H1 (cell line): ENCODE data around the gene MROH8. TPM values are rescaled to one million over a fixed set of nuclear protein-coding genes. Genes with fewer than 3 reads are reported as not detected.

Experiments used
- CTCF ChIA-PET: fragments of 300-600 bp; sonication (Branson Sonifier 250); formaldehyde crosslinking; loops from one replicate; lab custom pipeline; 2021; ENCODE audit not compliant: partially characterized antibody; lab: Charles Lee
- POLR2A ChIA-PET: fragments of 300-600 bp; sonication (Branson Sonifier 250); formaldehyde crosslinking; loops from one replicate; lab custom pipeline; 2021; ENCODE audit warnings: inconsistent platforms; ENCODE audit not compliant: partially characterized antibody; lab: Charles Lee
- DNase-seq, 2 experiments: peaks; one replicate each; pipeline versions ENCODE4 v3.0.0 to v3.0.0-alpha.2; 2010 to 2022; ENCODE audit warnings: low spot score in 2 of 2, low read depth in 1 of 2, mixed read lengths in 1 of 2
- FAIRE-seq: peaks from 2 replicates; lab custom pipeline; 2011; peaks lifted over from hg19 to GRCh38; lab: Jason Lieb, UNC
- H2AFZ ChIP-seq: 2 replicates; pipeline ENCODE4 v1.8.1; 2012; ENCODE audit warnings: low read length, inconsistent platforms
- H2AK5ac ChIP-seq: 2 replicates; pipeline ENCODE4 v1.6.1; 2013; ENCODE audit warnings: low read depth, low read length
- H2BK120ac ChIP-seq: replicated peaks from 2 replicates; pipeline ENCODE3; 2013; ENCODE audit warnings: low read depth, low read length, inconsistent platforms
- H2BK12ac ChIP-seq: 2 replicates; pipeline ENCODE4 v1.6.1; 2013; ENCODE audit warnings: low read depth, low read length
- H2BK15ac ChIP-seq: 2 replicates; pipeline ENCODE4 v1.6.1; 2013; ENCODE audit warnings: low read length
- H2BK20ac ChIP-seq: 2 replicates; pipeline ENCODE4 v1.6.1; 2013; ENCODE audit warnings: low read length
- H2BK5ac ChIP-seq: 2 replicates; pipeline ENCODE4 v1.6.1; 2013; ENCODE audit warnings: low read depth, low read length
- H3K14ac ChIP-seq: 2 replicates; pipeline ENCODE4 v1.6.1; 2013; ENCODE audit warnings: inconsistent platforms; ENCODE audit not compliant: insufficient read length
- H3K18ac ChIP-seq: 2 replicates; pipeline ENCODE4 v1.6.1; 2013; ENCODE audit warnings: low read length; ENCODE audit errors: extremely low read depth
- H3K23ac ChIP-seq: 2 replicates; pipeline ENCODE4 v1.6.1; 2013; ENCODE audit warnings: inconsistent platforms; ENCODE audit not compliant: insufficient read length
- H3K23me2 ChIP-seq: 2 replicates; pipeline ENCODE4 v1.6.1; 2013; ENCODE audit warnings: low read depth, low read length
- H3K27ac ChIP-seq: 2 replicates; pipeline ENCODE4 v1.6.1; 2011; ENCODE audit warnings: low read depth, low read length, inconsistent platforms
- H3K27me3 ChIP-seq, 4 experiments: replicated peaks in 1 of 4; 1 replicate in 1 of 4; 2 replicates in 3 of 4; pipeline versions ENCODE4 v1.6.1 to v1.8.1; 2011 to 2013; ENCODE audit warnings: low read length in 3 of 4, mild to moderate bottlenecking in 3 of 4, inconsistent platforms in 2 of 4, mixed read lengths in 2 of 4, moderate library complexity in 1 of 4; ENCODE audit not compliant: control insufficient read depth in 3 of 4, insufficient read depth in 3 of 4; ENCODE audit errors: extremely low read depth in 1 of 4
- H3K36me3 ChIP-seq, 4 experiments: 2 replicates each; pipeline versions ENCODE4 v1.6.1 to v1.8.1; 2011 to 2013; ENCODE audit warnings: mild to moderate bottlenecking in 4 of 4, low read length in 3 of 4, moderate library complexity in 2 of 4, control low read depth in 1 of 4, inconsistent platforms in 1 of 4; ENCODE audit not compliant: insufficient read depth in 4 of 4, control insufficient read depth in 2 of 4
- H3K4ac ChIP-seq: replicated peaks from 2 replicates; pipeline ENCODE3; 2013; ENCODE audit warnings: low read length, low read depth, mixed read lengths, inconsistent platforms; ENCODE audit not compliant: insufficient read length
- H3K4me1 ChIP-seq, 4 experiments: replicated peaks in 1 of 4; 1 replicate in 1 of 4; 2 replicates in 3 of 4; pipeline versions ENCODE4 v1.6.1 to v1.8.1; 2011 to 2013; ENCODE audit warnings: low read length in 3 of 4, inconsistent platforms in 2 of 4, mixed read lengths in 1 of 4; ENCODE audit not compliant: insufficient read depth in 4 of 4, control insufficient read depth in 3 of 4
- H3K4me2 ChIP-seq, 2 experiments: 2 replicates each; pipeline versions ENCODE4 v1.6.1 to v1.8.1; 2011 to 2013; ENCODE audit warnings: low read depth in 2 of 2, low read length in 2 of 2, control low read depth in 1 of 2, inconsistent platforms in 1 of 2, mild to moderate bottlenecking in 1 of 2; ENCODE audit not compliant: insufficient read depth in 1 of 2
- H3K4me3 ChIP-seq, 4 experiments: fragments of 200-600, 300-600 bp in 1 of 4; sonication (generic), shearing (Covaris generic), sonication (Bioruptor Twin) in 1 of 4; 2 replicates each; pipeline versions ENCODE4 v1.5.1 to v1.8.1; 2011 to 2016; ENCODE audit warnings: low read length in 4 of 4, low read depth in 3 of 4, control low read depth in 2 of 4, inconsistent platforms in 2 of 4, mild to moderate bottlenecking in 2 of 4, mixed read lengths in 1 of 4, moderate library complexity in 1 of 4; ENCODE audit not compliant: insufficient read depth in 2 of 4; ENCODE audit errors: extremely low read depth in 1 of 4
- H3K56ac ChIP-seq: replicated peaks from 2 replicates; pipeline ENCODE3; 2013; ENCODE audit warnings: low read depth, mild to moderate bottlenecking, mixed read lengths, low read length, inconsistent platforms; ENCODE audit not compliant: insufficient read length
- H3K79me1 ChIP-seq: 2 replicates; pipeline ENCODE4 v1.6.1; 2013; ENCODE audit warnings: low read depth, low read length, control low read depth
- H3K79me2 ChIP-seq, 2 experiments: 2 replicates each; pipeline versions ENCODE4 v1.6.1 to v1.8.1; 2012 to 2013; ENCODE audit warnings: low read length in 2 of 2, mild to moderate bottlenecking in 2 of 2, inconsistent platforms in 1 of 2; ENCODE audit not compliant: insufficient read depth in 2 of 2, control insufficient read depth in 1 of 2
- H3K9ac ChIP-seq, 4 experiments: replicated peaks in 1 of 4; 1 replicate in 1 of 4; 2 replicates in 3 of 4; pipeline versions ENCODE4 v1.6.1 to v1.8.1; 2011 to 2013; ENCODE audit warnings: low read depth in 3 of 4, low read length in 3 of 4, control low read depth in 2 of 4, mild to moderate bottlenecking in 2 of 4, moderate library complexity in 2 of 4, inconsistent platforms in 1 of 4; ENCODE audit errors: extremely low read depth in 1 of 4
- H3K9me3 ChIP-seq, 2 experiments: 2 replicates each; pipeline versions ENCODE4 v1.6.1 to v1.8.1; 2012 to 2013; ENCODE audit warnings: mild to moderate bottlenecking in 2 of 2, moderate library complexity in 2 of 2, control low read depth in 1 of 2, inconsistent platforms in 1 of 2, low read depth in 1 of 2, low read length in 1 of 2, mixed read lengths in 1 of 2; ENCODE audit not compliant: insufficient read depth in 2 of 2
- H4K20me1 ChIP-seq, 2 experiments: replicated peaks in 1 of 2; 2 replicates each; pipeline versions ENCODE3 to v1.8.1; 2011 to 2013; ENCODE audit warnings: inconsistent platforms in 2 of 2, low read length in 2 of 2, mild to moderate bottlenecking in 1 of 2; ENCODE audit not compliant: insufficient read depth in 2 of 2, control insufficient read depth in 1 of 2
- H4K5ac ChIP-seq: 2 replicates; pipeline ENCODE4 v1.6.1; 2013; ENCODE audit warnings: low read length, low read depth, mixed read lengths, inconsistent platforms; ENCODE audit not compliant: insufficient read length
- H4K8ac ChIP-seq: 2 replicates; pipeline ENCODE4 v1.8.0; 2013; ENCODE audit warnings: mild to moderate bottlenecking, moderate library complexity, low read length, inconsistent platforms; ENCODE audit not compliant: insufficient read depth; ENCODE audit errors: extremely low read depth
- H4K91ac ChIP-seq: replicated peaks from 2 replicates; pipeline ENCODE3; 2013; ENCODE audit warnings: low read length, mixed read lengths, inconsistent platforms; ENCODE audit not compliant: insufficient read length
- CTBP2 ChIP-seq: IDR thresholded peaks from 2 replicates; pipeline ENCODE4 v1.7.0; 2011; ENCODE audit warnings: borderline replicate concordance, mild to moderate bottlenecking, moderate library complexity, mixed read lengths, low read length; ENCODE audit not compliant: insufficient read depth, insufficient read length
- CTCF ChIP-seq, 3 experiments: IDR thresholded peaks; 1 replicate in 2 of 3; 2 replicates in 1 of 3; pipeline versions ENCODE4 v1.5.1 to v1.6.1; 2011; ENCODE audit warnings: low read length in 3 of 3, mild to moderate bottlenecking in 3 of 3, inconsistent platforms in 2 of 3, low read depth in 1 of 3, moderate library complexity in 1 of 3; ENCODE audit not compliant: insufficient read depth in 1 of 3; ENCODE audit errors: control extremely low read depth in 1 of 3
- NANOG ChIP-seq: IDR thresholded peaks from 2 replicates; pipeline ENCODE4 v1.6.1; 2011; ENCODE audit warnings: low read length, low read depth, mild to moderate bottlenecking, inconsistent platforms; ENCODE audit not compliant: insufficient read depth, poor library complexity, severe bottlenecking
- POLR2A ChIP-seq, 2 experiments: IDR thresholded peaks; 1 replicate in 1 of 2; 2 replicates in 1 of 2; pipeline ENCODE4 v1.6.1; 2011; ENCODE audit warnings: low read depth in 2 of 2, low read length in 2 of 2, mild to moderate bottlenecking in 2 of 2; ENCODE audit errors: control extremely low read depth in 1 of 2
- SAP30 ChIP-seq: fragments of 300-600 bp; sonication (generic); IDR thresholded peaks from 2 replicates; pipeline ENCODE4 v1.7.1; 2012; ENCODE audit warnings: low read length, moderate library complexity, mild to moderate bottlenecking, inconsistent platforms; ENCODE audit not compliant: insufficient read depth, insufficient replicate concordance
- SP4 ChIP-seq: IDR thresholded peaks from 2 replicates; pipeline ENCODE4 v1.6.1; 2012; ENCODE audit warnings: low read length, inconsistent platforms
- TAF7 ChIP-seq: optimal IDR thresholded peaks from 2 replicates; pipeline ENCODE3; 2011; ENCODE audit warnings: low read depth, mild to moderate bottlenecking, inconsistent platforms, low read length, moderate library complexity, borderline replicate concordance
- WGBS, 2 experiments: shearing (Covaris generic) in 1 of 2; methylation state at CpG; one replicate each; pipeline versions ENCODE4 v1.1.6 to v1.1.7; 2013 to 2015; ENCODE audit warnings: low lambda C conversion rate in 2 of 2, mixed read lengths in 2 of 2, inconsistent platforms in 1 of 2, low coverage in 1 of 2, missing lambda C conversion rate in 1 of 2; ENCODE audit not compliant: insufficient replicate concordance in 2 of 2, insufficient coverage in 1 of 2, insufficient read length in 1 of 2; ENCODE audit errors: extremely low coverage in 1 of 2, missing lambda C conversion rate in 1 of 2; 5-methylcytosine and 5-hydroxymethylcytosine counted together
- polyA plus RNA-seq, 7 experiments: library from polyadenylated mRNA; depleted of rRNA in 3 of 7; stranded (reverse) in 5 of 7; unstranded in 2 of 7; fragments of >200 nt in 5 of 7; fragments of 200-250 nt in 2 of 7; gene quantifications; 1 replicate in 5 of 7; 2 replicates in 1 of 7; 4 replicates in 1 of 7; pipeline versions ENCODE4 v1.2.1 to v1.2.3, GENCODE V29; 2011 to 2013; ENCODE audit warnings: missing spikeins in 2 of 7, mixed read lengths in 2 of 7
- total RNA-seq: library from RNA; stranded (reverse); fragmentation: NEBNext Ultra II Directional; extraction: Animal tissue kit (Norgen Biotek cat#: 25700); gene quantifications from 2 replicates; pipeline ENCODE4 v1.2.1, GENCODE V29; 2021

Gene MROH8
- total and polyA plus RNA-seq, 2 of the 8 experiments (the other 6 are each of a cell fraction or from before 2014, with no cell fraction given): 0.50 to 0.86 TPM

- Histone ChIP-seq H3K23me2 (no peaks in the 10 kb centered on the region), H3K36me3 (no peaks in the 10 kb centered on the region), H2BK15ac (no peak overlapping the region), H3K27ac (no peak overlapping the region), H4K8ac (no peak overlapping the region), H2AFZ (no peak overlapping the region), H3K23ac (no peak overlapping the region), H3K4ac (no peak overlapping the region), H3K27me3 (no peaks in the 10 kb centered on the region), H3K56ac (no peak overlapping the region), H3K4me3 (no peak overlapping the region), H3K4me1 (no peaks in the 10 kb centered on the region), H2BK20ac (no peak overlapping the region), H4K5ac (no peak overlapping the region), H3K9ac (no peak overlapping the region), H2BK120ac (no peak overlapping the region), H2BK12ac (no peak overlapping the region), H4K91ac (no peak overlapping the region), H2AK5ac (no peak overlapping the region), H3K9me3 (peaks cover 0 to 2% of the 10 kb centered on the region in 2 experiments; a peak in 1 of 4 replicates), H3K18ac (no peak overlapping the region), H4K20me1 (no peaks in the 10 kb centered on the region), H3K79me1 (no peaks in the 10 kb centered on the region), H2BK5ac (no peak overlapping the region), H3K79me2 (no peaks in the 10 kb centered on the region), H3K4me2 (no peak overlapping the region), H3K14ac (no peak overlapping the region)
- no peak for FAIRE-seq
- POLR2A ChIA-PET: interaction anchor here (1.4 kb wide), 1 partner anchor 11 kb away, joined by 5 read pairs; no protein-coding TSS in a partner anchor
- WGBS, 2 experiments: 92% methylated on average over 9 of the region's 9 CpGs; no CpG with 5 or more reads in 1 of the 2 experiments
- CTCF ChIA-PET: interaction anchor here (1.2 to 1.7 kb wide), 4 partner anchors 15 to 148 kb away, joined by 3 read pairs; partner anchors contain the start of genes MROH8 and RPN2
- DNase-seq: no peak
- no peak for TF ChIP-seq POLR2A (IDR thresholded peaks at IDR 0.05; ENCODE audit: control extremely low read depth in 1 of 2, low read depth in 2 of 2, low read length in 2 of 2)
- TF ChIP-seq TAF7: no peak
- no peak for TF ChIP-seq SAP30
- no peak for TF ChIP-seq SP4
- no peak for TF ChIP-seq CTCF (IDR thresholded peaks at IDR 0.05; ENCODE audit: control extremely low read depth in 1 of 3, insufficient read depth in 1 of 3, low read depth in 1 of 3, low read length in 3 of 3)
- no peak for TF ChIP-seq NANOG
- TF ChIP-seq CTBP2: no peak
These were observed 23.4 kb downstream of the MROH8 start for GRCh38 chr20:37155987-37156386.
